DND-41 (cell line): ENCODE results near the gene ABCC8.
A peak's percentile ranks its signal among the peaks of the same experiment; 100 is the strongest.

Source experiments
- ATAC-seq: fragments of 200-7000 bp; cut with Tn5 transposase; 3 replicates; pipeline ENCODE4 v1.9.1; 2021; ENCODE audit warnings: low read depth; ENCODE audit not compliant: insufficient read depth
- DNase-seq: peaks from one replicate; pipeline ENCODE4 v3.0.0-alpha.2; 2020
- H2AFZ ChIP-seq: 2 replicates; pipeline ENCODE4 v1.6.0; 2012; ENCODE audit warnings: low read depth, low read length
- H3K27ac ChIP-seq: 2 replicates; pipeline ENCODE4 v1.5.1; 2012; ENCODE audit warnings: low read length, inconsistent platforms
- H3K27me3 ChIP-seq: fragments of 200-600 bp; sonication (generic); 2 replicates; pipeline ENCODE4 v1.6.0; 2012; ENCODE audit warnings: low read length, mild to moderate bottlenecking, inconsistent platforms; ENCODE audit not compliant: insufficient read depth, poor library complexity
- H3K36me3 ChIP-seq: 2 replicates; pipeline ENCODE4 v1.5.1; 2012; ENCODE audit warnings: low read length, inconsistent platforms; ENCODE audit not compliant: insufficient read depth
- H3K4me1 ChIP-seq: 2 replicates; pipeline ENCODE4 v1.5.1; 2012; ENCODE audit warnings: mild to moderate bottlenecking, low read length; ENCODE audit not compliant: insufficient read depth
- H3K4me2 ChIP-seq: 2 replicates; pipeline ENCODE4 v1.6.0; 2012; ENCODE audit warnings: mild to moderate bottlenecking, moderate library complexity, low read length, inconsistent platforms; ENCODE audit not compliant: insufficient read depth
- H3K4me3 ChIP-seq, 2 experiments: fragments of 200-600 bp in 1 of 2; shearing (Covaris generic) in 1 of 2; 2 replicates each; pipeline ENCODE4 v1.5.1; 2012 to 2016; ENCODE audit warnings: inconsistent platforms in 2 of 2, low read length in 2 of 2, mild to moderate bottlenecking in 2 of 2, low read depth in 1 of 2, moderate library complexity in 1 of 2
- H3K79me2 ChIP-seq: 2 replicates; pipeline ENCODE4 v1.6.0; 2012; ENCODE audit warnings: low read length, inconsistent platforms; ENCODE audit not compliant: insufficient read depth
- H3K9ac ChIP-seq: 2 replicates; pipeline ENCODE4 v1.6.0; 2012; ENCODE audit warnings: low read depth, mild to moderate bottlenecking, inconsistent platforms, low read length, moderate library complexity
- H3K9me3 ChIP-seq: 2 replicates; pipeline ENCODE4 v1.5.1; 2012; ENCODE audit warnings: low read length, moderate library complexity, mild to moderate bottlenecking, inconsistent platforms; ENCODE audit not compliant: insufficient read depth, severe bottlenecking
- H4K20me1 ChIP-seq: 2 replicates; pipeline ENCODE4 v1.6.0; 2012; ENCODE audit warnings: low read length; ENCODE audit not compliant: insufficient read depth
- CTCF ChIP-seq: IDR thresholded peaks from 2 replicates; pipeline ENCODE4 v1.5.1; 2012; ENCODE audit warnings: borderline replicate concordance, low read length, moderate library complexity, mild to moderate bottlenecking; ENCODE audit not compliant: poor library complexity, severe bottlenecking; ENCODE audit errors: extremely low read depth
- EZH2 ChIP-seq: IDR thresholded peaks from 3 replicates; pipeline ENCODE4 v1.6.1; 2012; ENCODE audit warnings: borderline replicate concordance, low read depth, mild to moderate bottlenecking, moderate library complexity, low read length, inconsistent platforms; ENCODE audit not compliant: severe bottlenecking

Gene ABCC8

GRCh38 chr11:17476317-17477083 is at the start of gene ABCC8:
ABCC8 (minus strand) TSS chr11:17476845; CDS start chr11:17476776, 69 bp downstream.
- DNase-seq = peak; percentile 55
- Histone ChIP-seq H3K9ac (peak within 1 kb of the TSS; percentile 50), H3K36me3 (no peaks in the 10 kb centered on the region), H3K79me2 (no peaks in the 10 kb centered on the region), H4K20me1 (no peaks in the 10 kb centered on the region), H2AFZ (peak within 1 kb of the TSS; percentile 54), H3K4me3 (peak within 1 kb of the TSS; percentile 10 to 64; a peak in 3 of 4 replicates), H3K27ac (peak within 1 kb of the TSS; percentile 31; the same call in 1 of the 2 replicates), H3K27me3 (no peaks in the 10 kb centered on the region), H3K4me1 (peaks cover 32% of the 10 kb centered on the region), H3K4me2 (peak within 1 kb of the TSS; percentile 67), H3K9me3 (no peaks in the 10 kb centered on the region)
- peak; percentile 71 for ATAC-seq
- no peak for TF ChIP-seq CTCF
- no peak for TF ChIP-seq EZH2

- peaks cover 12% of the 10 kb centered on the region for H3K27me3 ChIP-seq
These were observed 49.7 kb upstream of the ABCC8 start for GRCh38 chr11:17526326-17526725.

DNA sequence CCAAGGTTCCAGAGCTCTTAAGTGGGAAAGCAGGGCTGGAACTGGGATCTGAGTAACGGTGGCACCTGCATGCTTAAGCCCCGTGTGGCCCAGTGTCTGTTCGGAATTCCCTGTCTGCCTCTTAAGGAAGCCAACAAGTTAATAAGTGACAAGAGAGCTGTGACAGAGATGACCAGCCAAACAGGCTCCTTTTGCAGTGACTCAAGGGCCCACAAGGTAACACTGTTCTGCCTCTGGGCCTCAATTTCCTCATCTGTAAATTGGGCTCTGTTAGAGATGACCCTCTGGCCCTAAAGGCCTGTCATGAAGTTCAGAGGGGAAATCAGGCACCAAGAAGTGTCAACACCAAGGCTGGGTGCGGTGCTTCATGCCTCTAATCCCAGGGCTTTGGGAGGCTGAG is 48.9 kb upstream of the ABCC8 start:
- Histone ChIP-seq H3K27me3 (peaks cover 12% of the 10 kb centered on the region), H4K20me1 (no peaks in the 10 kb centered on the region), H3K36me3 (no peaks in the 10 kb centered on the region), H2AFZ (no peak overlapping the region), H3K9ac (no peak overlapping the region), H3K27ac (no peak overlapping the region), H3K9me3 (no peaks in the 10 kb centered on the region), H3K4me1 (no peaks in the 10 kb centered on the region), H3K79me2 (no peaks in the 10 kb centered on the region), H3K4me3 (no peak overlapping the region), H3K4me2 (no peak overlapping the region)
- DNase-seq (no peak), ATAC-seq (no peak)
- TF ChIP-seq CTCF (no peak), EZH2 (no peak)

More at GRCh38 chr11:17526326-17526725, 49.7 kb upstream of the ABCC8 start:
- Histone ChIP-seq H3K9ac (no peak overlapping the region), H3K36me3 (no peaks in the 10 kb centered on the region), H3K79me2 (no peaks in the 10 kb centered on the region), H3K4me2 (no peak overlapping the region), H3K4me1 (no peaks in the 10 kb centered on the region), H4K20me1 (no peaks in the 10 kb centered on the region), H2AFZ (no peak overlapping the region), H3K27ac (no peak overlapping the region), H3K9me3 (no peaks in the 10 kb centered on the region), H3K4me3 (no peak overlapping the region)
- TF ChIP-seq CTCF (no peak), EZH2 (no peak)
- no peak for DNase-seq
- no peak for ATAC-seq
